GM12878 (cell line): ENCODE data around the gene POLR3K. TPM values are rescaled to one million over a fixed set of nuclear protein-coding genes. Genes with fewer than 3 reads are reported as not detected.
A peak's percentile ranks its signal among the peaks of the same experiment; 100 is the strongest.

Experiments used
- ATAC-seq: fragments of 200-7000 bp; cut with Tn5 transposase; 3 replicates; pipeline ENCODE4 v1.9.1; 2020; ENCODE audit warnings: mild to moderate bottlenecking, moderate library complexity
- BruUV-seq: library from RNA; stranded (reverse); fragments of 400-500 nt; replicated peaks from 2 replicates; lab custom pipeline; 2021; lab: Mats Ljungman, UMichigan
- CTCF ChIA-PET: fragments of 300-600 bp; sonication (Branson Sonifier 250); formaldehyde crosslinking; extraction: SDS; loops from one replicate; lab custom pipeline; 2021; ENCODE audit warnings: inconsistent platforms; lab: Yijun Ruan, JAX
- POLR2A ChIA-PET: fragments of 350-600 bp; formaldehyde crosslinking; extraction: SDS; loops from one replicate; lab custom pipeline; 2021; ENCODE audit warnings: inconsistent platforms; lab: Charles Lee
- RAD21 ChIA-PET: fragments of 300-600 bp; sonication (Branson Sonifier 250); formaldehyde crosslinking; loops from one replicate; lab custom pipeline; 2023; ENCODE audit warnings: antibody characterized with exemption; ENCODE audit not compliant: unreplicated experiment; lab: Charles Lee
- SMC1A ChIA-PET: fragments of 300-600 bp; sonication (Branson Sonifier 250); formaldehyde crosslinking; loops from one replicate; lab custom pipeline; 2023; ENCODE audit not compliant: unreplicated experiment, uncharacterized antibody; lab: Charles Lee
- DNase-seq: peaks from one replicate; pipeline ENCODE4 v3.0.0-alpha.2; 2011; ENCODE audit warnings: low read depth, low spot score
- FAIRE-seq: peaks from 3 replicates; lab custom pipeline; 2011; peaks lifted over from hg19 to GRCh38; lab: Jason Lieb, UNC
- H2AFZ ChIP-seq: 2 replicates; pipeline ENCODE4 v1.6.0; 2011; ENCODE audit warnings: low read depth, low read length, control low read depth; ENCODE audit not compliant: control insufficient read depth
- H3K27ac ChIP-seq: 2 replicates; pipeline ENCODE4 v1.5.1; 2011; ENCODE audit warnings: control low read depth; ENCODE audit not compliant: control insufficient read depth, insufficient read depth
- H3K27me3 ChIP-seq, 2 experiments: replicated peaks in 1 of 2; 2 replicates each; pipeline versions ENCODE4 v1.6.0 to v1.6.1; 2011; ENCODE audit warnings: low read length in 1 of 2; ENCODE audit not compliant: control insufficient read depth in 2 of 2, insufficient read depth in 2 of 2
- H3K36me3 ChIP-seq, 2 experiments: 2 replicates each; pipeline ENCODE4 v1.5.1; 2011; ENCODE audit warnings: low read length in 1 of 2; ENCODE audit not compliant: control insufficient read depth in 2 of 2, insufficient read depth in 2 of 2
- H3K4me1 ChIP-seq: 2 replicates; pipeline ENCODE4 v1.6.1; 2011; ENCODE audit warnings: mild to moderate bottlenecking, low read length, moderate library complexity, mixed read lengths; ENCODE audit not compliant: control insufficient read depth, insufficient read depth
- H3K4me2 ChIP-seq: 2 replicates; pipeline ENCODE4 v1.6.0; 2011; ENCODE audit warnings: control low read depth; ENCODE audit not compliant: control insufficient read depth, insufficient read depth
- H3K4me3 ChIP-seq: fragments of 200-600 bp; sonication (generic); 2 replicates; pipeline ENCODE4 v1.5.1; 2016
- H3K79me2 ChIP-seq: 2 replicates; pipeline ENCODE4 v1.6.0; 2011; ENCODE audit warnings: low read length; ENCODE audit not compliant: control insufficient read depth, insufficient read depth
- H3K9ac ChIP-seq: 2 replicates; pipeline ENCODE4 v1.8.0; 2011; ENCODE audit warnings: low read length, control low read depth, mixed read lengths; ENCODE audit not compliant: control insufficient read depth, insufficient read depth
- H3K9me3 ChIP-seq: replicated peaks from 3 replicates; pipeline ENCODE4 v1.5.1; 2011; ENCODE audit warnings: mild to moderate bottlenecking, low read length; ENCODE audit not compliant: control insufficient read depth, insufficient read depth
- H4K20me1 ChIP-seq: 2 replicates; pipeline ENCODE4 v1.6.0; 2011; ENCODE audit not compliant: control insufficient read depth, insufficient read depth
- HDAC6 ChIP-seq: fragments of 200-600 bp; sonication (generic); IDR thresholded peaks from one replicate; pipeline ENCODE4 v1.8.0; 2017; ENCODE audit warnings: antibody characterized with exemption; ENCODE audit not compliant: unreplicated experiment
- MTA2 ChIP-seq: fragments of 450-650 bp; IDR thresholded peaks from 2 replicates; pipeline ENCODE4 v1.6.1; 2016; ENCODE audit warnings: low read depth, mild to moderate bottlenecking, moderate library complexity
- PML ChIP-seq: IDR thresholded peaks from 2 replicates; pipeline ENCODE4 v1.6.1; 2012; ENCODE audit warnings: low read length, inconsistent platforms
- SMAD5 ChIP-seq: IDR thresholded peaks from 2 replicates; pipeline ENCODE4 v1.6.1; 2016; ENCODE audit warnings: antibody characterized with exemption, low read depth
- YY1 ChIP-seq: IDR thresholded peaks from 2 replicates; pipeline ENCODE4 v1.6.1; 2011; ENCODE audit warnings: low read depth, mild to moderate bottlenecking, low read length
- WGBS: methylation state at CpG from one replicate; pipeline ENCODE4 v1.1.6; 2016; ENCODE audit warnings: low lambda C conversion rate; ENCODE audit not compliant: insufficient replicate concordance, insufficient coverage; ENCODE audit errors: missing lambda C conversion rate; 5-methylcytosine and 5-hydroxymethylcytosine counted together
- in situ Hi-C: fragments of 300-500 bp; cut with MboI; formaldehyde crosslinking; loops from 9 replicates; pipeline ENCODE4 v1.14.3; 2018; ENCODE audit warnings: mixed read lengths
- intact Hi-C: fragments of 100-400 bp; cut with micrococcal nuclease; formaldehyde crosslinking; loops from one replicate; pipeline ENCODE4 v1.14.2; 2022; ENCODE audit not compliant: unreplicated experiment
- polyA plus RNA-seq, 11 experiments: library from polyadenylated mRNA; depleted of rRNA in 4 of 11; unstranded in 6 of 11; stranded (reverse) in 5 of 11; fragments of >200 nt; fragmentation: Nextera tagmentation in 4 of 11; fragmentation: Illumina TruSeq in 1 of 11; extraction: Ambion mirVana in 4 of 11; extraction: Trizol in 1 of 11; gene quantifications; 1 replicate in 1 of 11; 2 replicates in 10 of 11; pipeline versions ENCODE4 v1.2.1 to v1.2.3, GENCODE V29; 2011 to 2016; ENCODE audit warnings: inconsistent platforms in 2 of 11, missing spikeins in 2 of 11, low read depth in 1 of 11
- total RNA-seq, 4 experiments: library from RNA; depleted of rRNA in 3 of 4; stranded (reverse); fragments of >200 nt in 3 of 4; fragmentation: Illumina TruSeq in 1 of 4; extraction: Trizol in 1 of 4; gene quantifications; 2 replicates each; pipeline versions ENCODE4 v1.2.1 to v1.2.3, GENCODE V29; 2013 to 2021
- TF ChIP-seq, protein P1 (sequence below): fragments of 450-650 bp; IDR thresholded peaks from 2 replicates; pipeline ENCODE4 v1.6.1; 2018; ENCODE audit warnings: borderline replicate concordance, mild to moderate bottlenecking; ENCODE audit not compliant: partially characterized antibody
- TF ChIP-seq, protein P2 (sequence below): IDR thresholded peaks from 2 replicates; pipeline ENCODE4 v1.6.1; 2011; ENCODE audit warnings: borderline replicate concordance, low read depth, mild to moderate bottlenecking, moderate library complexity, low read length; ENCODE audit not compliant: insufficient read depth, poor library complexity, severe bottlenecking
- TF ChIP-seq, protein P3 (sequence below): fragments of 450-650 bp; IDR thresholded peaks from 2 replicates; pipeline ENCODE4 v1.6.1; 2016; ENCODE audit warnings: mild to moderate bottlenecking
- TF ChIP-seq, protein P4 (sequence below): fragments of 450-650 bp; formaldehyde crosslinking; IDR thresholded peaks from 2 replicates; pipeline ENCODE4 v1.4.0; 2022; ENCODE audit warnings: mild to moderate bottlenecking, moderate library complexity
- TF ChIP-seq, protein P5 (sequence below): fragments of 450-650 bp; conservative IDR thresholded peaks from 2 replicates; pipeline ENCODE4 v1.6.1; 2017; ENCODE audit warnings: mild to moderate bottlenecking, moderate library complexity

The POLR3K gene
- total and polyA plus RNA-seq, 10 of the 15 experiments (the other 5 are each of a cell fraction or from before 2014, with no cell fraction given): 25.3 to 222 (median 64.0) TPM

DNA sequence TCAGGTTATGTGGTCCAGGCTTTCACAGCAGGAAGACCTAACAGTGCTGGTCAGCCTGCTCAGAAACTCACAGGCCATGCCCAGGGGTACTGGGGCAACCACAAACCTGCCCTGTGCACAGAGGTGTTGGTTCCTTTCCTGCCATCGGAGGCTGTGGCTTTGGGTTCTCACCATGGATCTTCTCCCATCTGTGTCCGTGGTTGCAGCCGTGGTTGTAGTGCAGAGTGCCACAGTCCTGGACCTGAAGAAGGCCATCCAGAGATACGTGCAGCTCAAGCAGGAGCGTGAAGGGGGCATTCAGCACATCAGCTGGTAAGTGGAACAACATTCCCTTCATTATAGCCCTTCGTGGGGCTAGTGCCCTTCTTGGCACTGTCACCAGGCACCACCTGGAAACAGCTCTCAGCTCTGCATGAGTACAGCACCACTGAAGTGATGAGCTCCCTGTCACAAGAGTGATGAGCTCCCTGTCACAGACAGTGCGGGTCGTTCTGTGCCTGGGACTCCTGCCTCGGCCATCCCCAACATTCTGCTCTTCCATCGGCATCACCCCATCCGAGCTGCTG is 2.2 kb upstream of the POLR3K start (continued):
- TF ChIP-seq, protein P1, sequence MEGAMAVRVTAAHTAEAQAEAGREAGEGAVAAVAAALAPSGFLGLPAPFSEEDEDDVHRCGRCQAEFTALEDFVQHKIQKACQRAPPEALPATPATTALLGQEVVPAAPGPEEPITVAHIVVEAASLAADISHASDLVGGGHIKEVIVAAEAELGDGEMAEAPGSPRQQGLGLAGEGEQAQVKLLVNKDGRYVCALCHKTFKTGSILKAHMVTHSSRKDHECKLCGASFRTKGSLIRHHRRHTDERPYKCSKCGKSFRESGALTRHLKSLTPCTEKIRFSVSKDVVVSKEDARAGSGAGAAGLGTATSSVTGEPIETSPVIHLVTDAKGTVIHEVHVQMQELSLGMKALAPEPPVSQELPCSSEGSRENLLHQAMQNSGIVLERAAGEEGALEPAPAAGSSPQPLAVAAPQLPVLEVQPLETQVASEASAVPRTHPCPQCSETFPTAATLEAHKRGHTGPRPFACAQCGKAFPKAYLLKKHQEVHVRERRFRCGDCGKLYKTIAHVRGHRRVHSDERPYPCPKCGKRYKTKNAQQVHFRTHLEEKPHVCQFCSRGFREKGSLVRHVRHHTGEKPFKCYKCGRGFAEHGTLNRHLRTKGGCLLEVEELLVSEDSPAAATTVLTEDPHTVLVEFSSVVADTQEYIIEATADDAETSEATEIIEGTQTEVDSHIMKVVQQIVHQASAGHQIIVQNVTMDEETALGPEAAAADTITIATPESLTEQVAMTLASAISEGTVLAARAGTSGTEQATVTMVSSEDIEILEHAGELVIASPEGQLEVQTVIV: no peak
- no peak for TF ChIP-seq SMAD5
- no peak for TF ChIP-seq HDAC6
- no peak for TF ChIP-seq PML
- TF ChIP-seq, protein P2, sequence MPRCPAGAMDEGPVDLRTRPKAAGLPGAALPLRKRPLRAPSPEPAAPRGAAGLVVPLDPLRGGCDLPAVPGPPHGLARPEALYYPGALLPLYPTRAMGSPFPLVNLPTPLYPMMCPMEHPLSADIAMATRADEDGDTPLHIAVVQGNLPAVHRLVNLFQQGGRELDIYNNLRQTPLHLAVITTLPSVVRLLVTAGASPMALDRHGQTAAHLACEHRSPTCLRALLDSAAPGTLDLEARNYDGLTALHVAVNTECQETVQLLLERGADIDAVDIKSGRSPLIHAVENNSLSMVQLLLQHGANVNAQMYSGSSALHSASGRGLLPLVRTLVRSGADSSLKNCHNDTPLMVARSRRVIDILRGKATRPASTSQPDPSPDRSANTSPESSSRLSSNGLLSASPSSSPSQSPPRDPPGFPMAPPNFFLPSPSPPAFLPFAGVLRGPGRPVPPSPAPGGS: no peak

DNA sequence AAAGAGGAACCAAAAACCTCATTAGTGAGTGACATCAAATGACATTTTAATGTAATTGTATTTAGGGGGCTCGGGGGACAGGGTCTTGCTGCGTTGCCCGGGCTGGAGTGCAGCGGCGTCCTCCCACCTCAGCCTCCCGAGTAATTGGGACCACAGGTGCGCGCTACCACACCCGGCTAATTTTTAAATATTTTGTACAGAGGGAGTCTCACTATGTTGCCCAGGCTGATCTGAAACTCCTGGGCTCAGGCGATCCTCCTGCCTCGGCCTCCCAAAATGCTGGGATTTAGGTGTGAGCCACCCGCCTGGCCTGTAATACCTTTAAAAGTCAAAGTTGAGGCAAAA is 801 bp upstream of the POLR3K start:
- Histone ChIP-seq H3K79me2 (peaks cover 43% of the 10 kb centered on the region), H4K20me1 (no peaks in the 10 kb centered on the region), H3K27me3 (no peaks in the 10 kb centered on the region), H3K4me3 (peak overlapping the region; percentile 88), H3K9me3 (no peaks in the 10 kb centered on the region; the same call in 2 of the 3 replicates), H3K36me3 (peaks cover 6 to 11% of the 10 kb centered on the region in 2 experiments), H3K4me2 (peak overlapping the region; percentile 66), H3K27ac (peak overlapping the region; percentile 39), H3K4me1 (no peaks in the 10 kb centered on the region), H3K9ac (peak overlapping the region; percentile 70), H2AFZ (no peak overlapping the region; the same call in 1 of the 2 replicates)
- ATAC-seq: no peak
- DNase-seq: no peak
- intact Hi-C loops (no loop called here), in situ Hi-C loops (no loop called here)
- ChIA-PET RAD21 (interaction anchor here (1.6 to 2.0 kb wide), 4 partner anchors 11 to 31 kb away, joined by 6 to 22 read pairs (median 6); partner anchors contain the start of gene MPG), POLR2A (interaction anchor here (0.7 to 2.3 kb wide), 3 partner anchors 11 to 16 kb away, joined by 3 to 18 read pairs (median 5); no protein-coding TSS in a partner anchor), CTCF (interaction anchor here (1.1 to 2.1 kb wide), 5 partner anchors 12 to 53 kb away, joined by 5 to 14 read pairs (median 11); no protein-coding TSS in a partner anchor), SMC1A (interaction anchor here (1.6 kb wide), 2 partner anchors 10 to 16 kb away, joined by 10 read pairs; no protein-coding TSS in a partner anchor)
- BruUV-seq: TSS peak; percentile 81
- FAIRE-seq: no peak
- WGBS: under 1% methylated on average over 12 of the region's 12 CpGs
- TF ChIP-seq, protein P3, sequence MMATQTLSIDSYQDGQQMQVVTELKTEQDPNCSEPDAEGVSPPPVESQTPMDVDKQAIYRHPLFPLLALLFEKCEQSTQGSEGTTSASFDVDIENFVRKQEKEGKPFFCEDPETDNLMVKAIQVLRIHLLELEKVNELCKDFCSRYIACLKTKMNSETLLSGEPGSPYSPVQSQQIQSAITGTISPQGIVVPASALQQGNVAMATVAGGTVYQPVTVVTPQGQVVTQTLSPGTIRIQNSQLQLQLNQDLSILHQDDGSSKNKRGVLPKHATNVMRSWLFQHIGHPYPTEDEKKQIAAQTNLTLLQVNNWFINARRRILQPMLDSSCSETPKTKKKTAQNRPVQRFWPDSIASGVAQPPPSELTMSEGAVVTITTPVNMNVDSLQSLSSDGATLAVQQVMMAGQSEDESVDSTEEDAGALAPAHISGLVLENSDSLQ: peak; percentile 15; the same call in 1 of the 2 replicates
- TF ChIP-seq, protein P4, sequence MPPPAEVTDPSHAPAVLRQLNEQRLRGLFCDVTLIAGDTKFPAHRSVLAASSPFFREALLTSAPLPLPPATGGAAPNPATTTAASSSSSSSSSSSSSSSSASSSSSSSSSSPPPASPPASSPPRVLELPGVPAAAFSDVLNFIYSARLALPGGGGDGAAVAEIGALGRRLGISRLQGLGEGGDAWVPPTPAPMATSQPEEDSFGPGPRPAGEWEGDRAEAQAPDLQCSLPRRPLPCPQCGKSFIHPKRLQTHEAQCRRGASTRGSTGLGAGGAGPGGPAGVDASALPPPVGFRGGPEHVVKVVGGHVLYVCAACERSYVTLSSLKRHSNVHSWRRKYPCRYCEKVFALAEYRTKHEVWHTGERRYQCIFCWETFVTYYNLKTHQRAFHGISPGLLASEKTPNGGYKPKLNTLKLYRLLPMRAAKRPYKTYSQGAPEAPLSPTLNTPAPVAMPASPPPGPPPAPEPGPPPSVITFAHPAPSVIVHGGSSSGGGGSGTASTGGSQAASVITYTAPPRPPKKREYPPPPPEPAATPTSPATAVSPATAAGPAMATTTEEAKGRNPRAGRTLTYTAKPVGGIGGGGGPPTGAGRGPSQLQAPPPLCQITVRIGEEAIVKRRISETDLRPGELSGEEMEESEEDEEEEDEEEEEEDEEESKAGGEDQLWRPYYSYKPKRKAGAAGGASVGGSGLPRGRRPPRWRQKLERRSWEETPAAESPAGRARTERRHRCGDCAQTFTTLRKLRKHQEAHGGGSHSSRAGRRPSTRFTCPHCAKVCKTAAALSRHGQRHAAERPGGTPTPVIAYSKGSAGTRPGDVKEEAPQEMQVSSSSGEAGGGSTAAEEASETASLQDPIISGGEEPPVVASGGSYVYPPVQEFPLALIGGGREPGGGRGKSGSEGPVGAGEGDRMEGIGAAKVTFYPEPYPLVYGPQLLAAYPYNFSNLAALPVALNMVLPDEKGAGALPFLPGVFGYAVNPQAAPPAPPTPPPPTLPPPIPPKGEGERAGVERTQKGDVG: no peak
- TF ChIP-seq YY1: 0 out of 2 replicates have a peak, but pooled peaks have one; percentile 3
- TF ChIP-seq, protein P5, sequence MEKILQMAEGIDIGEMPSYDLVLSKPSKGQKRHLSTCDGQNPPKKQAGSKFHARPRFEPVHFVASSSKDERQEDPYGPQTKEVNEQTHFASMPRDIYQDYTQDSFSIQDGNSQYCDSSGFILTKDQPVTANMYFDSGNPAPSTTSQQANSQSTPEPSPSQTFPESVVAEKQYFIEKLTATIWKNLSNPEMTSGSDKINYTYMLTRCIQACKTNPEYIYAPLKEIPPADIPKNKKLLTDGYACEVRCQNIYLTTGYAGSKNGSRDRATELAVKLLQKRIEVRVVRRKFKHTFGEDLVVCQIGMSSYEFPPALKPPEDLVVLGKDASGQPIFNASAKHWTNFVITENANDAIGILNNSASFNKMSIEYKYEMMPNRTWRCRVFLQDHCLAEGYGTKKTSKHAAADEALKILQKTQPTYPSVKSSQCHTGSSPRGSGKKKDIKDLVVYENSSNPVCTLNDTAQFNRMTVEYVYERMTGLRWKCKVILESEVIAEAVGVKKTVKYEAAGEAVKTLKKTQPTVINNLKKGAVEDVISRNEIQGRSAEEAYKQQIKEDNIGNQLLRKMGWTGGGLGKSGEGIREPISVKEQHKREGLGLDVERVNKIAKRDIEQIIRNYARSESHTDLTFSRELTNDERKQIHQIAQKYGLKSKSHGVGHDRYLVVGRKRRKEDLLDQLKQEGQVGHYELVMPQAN: 0 out of 2 replicates have a peak, but pooled peaks have one; percentile 12
- peak; percentile 61; the same call in 1 of the 2 replicates for TF ChIP-seq MTA2
